MV-4-11 (cell line): ENCODE results near the gene FZD8.

Experiments used
- DNase-seq: peaks from one replicate; lab custom pipeline; 2025; lab: John Stamatoyannopoulos, UW

The FZD8 gene

DNA sequence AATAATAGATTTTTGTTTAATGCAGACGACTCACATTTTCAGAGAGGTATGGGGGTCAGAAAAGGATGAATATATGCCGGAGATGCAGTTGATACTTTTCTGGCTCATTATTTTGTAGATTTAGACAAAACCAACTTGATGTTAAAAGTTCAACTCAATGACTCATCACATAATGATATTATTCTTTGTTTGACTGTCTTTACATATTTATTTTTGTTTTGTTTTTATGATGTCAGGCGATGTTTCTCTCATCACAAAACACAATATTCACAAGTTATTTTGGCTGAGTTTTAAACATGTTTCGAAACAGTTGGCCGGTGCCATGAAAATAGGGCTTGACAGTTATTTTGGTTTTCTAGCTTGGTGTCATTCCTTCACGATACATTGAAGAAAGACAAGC, 35.7 kb downstream of the FZD8 start:
- DNase-seq = no peak

DNA sequence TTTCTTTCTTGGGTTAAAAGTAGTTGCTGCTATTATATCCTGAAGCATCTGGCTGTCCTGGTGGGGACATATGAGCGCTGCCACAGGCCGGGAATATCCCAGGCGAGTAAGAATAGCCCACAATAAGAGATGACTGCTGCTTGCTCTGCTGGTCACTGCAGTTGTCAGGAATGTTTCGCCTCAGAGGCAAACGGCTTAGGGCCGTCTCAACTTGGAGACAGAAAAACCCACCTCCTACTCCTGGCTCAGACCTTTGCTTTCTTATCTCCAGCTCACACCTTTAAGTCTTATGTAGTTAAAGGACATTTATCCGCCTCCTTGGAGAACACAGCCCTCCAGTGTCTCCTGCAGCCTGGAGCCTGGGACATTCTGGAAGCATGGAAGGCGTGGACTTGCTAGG, 36.9 kb downstream of the FZD8 start, which contains the start of gene GJD4:
TSS of gene GJD4 (plus strand) at position 151 of the 400 bp plus-strand sequence. CDS start at position 378, 227 bp downstream.
- DNase-seq = no peak

- DNase-seq = no peak
Measured at GRCh38 chr10:35600193-35600592, 41.9 kb downstream of the FZD8 start.

DNA sequence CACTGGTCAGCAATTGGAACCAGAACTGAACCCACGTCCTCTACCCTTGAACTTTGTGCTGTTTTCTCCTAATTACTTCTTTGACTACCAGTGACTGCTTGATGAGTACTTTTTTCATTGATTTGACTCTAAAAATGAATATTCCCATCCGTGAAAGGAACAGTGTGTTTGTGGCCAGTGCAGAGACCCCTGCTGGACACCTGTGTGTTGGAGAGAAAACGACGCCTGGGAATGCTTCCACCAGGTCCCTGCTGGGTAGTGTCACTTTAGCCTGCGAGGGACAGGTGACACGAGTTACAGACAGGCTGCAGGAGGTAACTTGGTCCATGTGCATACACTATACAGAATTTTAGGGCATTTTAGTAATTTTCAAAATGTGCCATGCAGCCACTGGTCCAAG, 43.7 kb downstream of the FZD8 start:
- no peak for DNase-seq

DNA sequence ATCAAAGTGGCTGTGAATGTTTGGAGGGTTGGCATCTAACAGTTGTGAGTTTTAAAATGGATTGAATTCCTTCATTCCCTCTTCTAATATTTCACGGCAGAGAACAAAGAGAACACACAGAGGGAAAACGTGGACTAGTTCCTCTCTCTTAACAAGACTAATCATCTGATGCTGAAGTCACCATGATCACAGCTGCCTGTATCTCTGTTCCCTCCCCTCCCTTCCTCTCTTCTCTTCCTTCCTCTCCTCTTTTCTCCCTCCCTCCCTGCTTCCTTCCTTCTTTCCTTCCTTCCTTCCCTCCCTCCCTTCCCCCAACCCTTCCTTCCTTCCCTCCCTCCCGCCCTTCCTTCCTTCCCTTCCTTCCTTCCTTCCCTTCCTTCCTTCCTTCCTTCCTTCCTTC, 47.0 kb downstream of the FZD8 start:
- DNase-seq = no peak

DNA sequence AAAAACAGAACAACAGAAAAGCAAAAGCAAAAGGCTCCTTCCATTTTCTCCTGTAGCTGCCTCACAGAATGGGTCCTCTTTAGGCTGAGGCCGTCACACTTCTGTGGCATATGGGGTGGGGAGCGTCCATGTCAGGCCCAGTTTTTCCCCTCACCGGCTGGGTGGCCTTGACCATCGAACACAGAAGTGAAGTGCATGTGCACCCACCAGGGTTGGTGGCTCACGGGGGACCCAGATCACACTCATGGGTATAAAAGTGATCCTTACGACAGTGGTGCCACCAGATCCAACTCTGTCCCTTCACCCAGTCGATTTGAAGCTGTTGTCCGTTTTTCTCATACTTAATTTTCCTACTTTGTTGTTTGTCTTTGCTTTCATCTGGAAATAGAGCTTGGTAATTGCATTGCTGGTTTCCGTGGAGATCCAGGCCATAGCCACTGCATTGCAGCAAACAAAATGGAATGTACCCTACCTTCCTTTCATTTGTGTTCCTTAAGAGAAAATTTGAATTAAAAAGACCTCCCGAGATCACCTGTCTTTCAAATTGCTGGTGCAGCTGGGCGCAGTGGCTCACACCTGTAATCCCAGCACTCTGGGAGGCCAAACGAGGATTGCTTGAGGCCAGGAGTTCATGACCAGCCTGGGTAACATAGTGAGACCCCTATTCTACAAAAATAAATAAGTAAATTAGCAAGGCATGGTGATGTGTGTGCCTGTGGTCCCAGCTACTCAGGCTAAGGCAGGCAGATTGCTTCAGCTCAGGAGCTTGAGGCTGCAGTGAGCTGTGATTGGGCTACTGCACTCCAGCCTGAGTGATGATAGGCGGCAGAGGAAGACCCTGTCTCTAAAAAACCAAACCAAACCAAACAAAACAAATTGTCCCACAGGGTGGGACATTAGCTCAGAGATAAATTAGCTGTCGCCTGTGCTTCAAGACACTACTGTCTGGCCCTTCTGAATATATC, 47.7 kb downstream of the FZD8 start:
- DNase-seq = no peak

GRCh38 chr10:35592441-35592840, 49.7 kb downstream of the FZD8 start:
- DNase-seq = no peak

DNA sequence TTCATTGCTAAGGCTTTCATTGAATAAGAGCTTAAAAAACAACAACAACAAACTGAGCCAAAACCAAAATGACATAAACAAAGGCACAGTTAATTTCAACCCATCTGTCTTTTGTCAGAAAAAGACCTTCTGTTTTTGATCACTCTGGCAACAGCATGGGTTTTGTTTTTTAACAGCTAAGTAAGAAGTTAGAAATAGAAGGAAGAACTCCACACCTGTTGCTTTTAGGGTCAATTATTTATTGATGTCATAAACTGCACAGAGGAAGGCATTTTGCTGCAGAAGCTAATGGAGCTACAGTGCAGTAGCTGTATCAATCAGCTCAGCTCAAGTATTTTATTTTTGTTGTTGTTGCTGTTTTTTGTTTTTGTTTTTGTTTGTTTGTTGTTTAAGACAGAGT, 53.3 kb downstream of the FZD8 start:
- no peak for DNase-seq
